ENCODE measurements around the gene SUGCT.

SUGCT gene

DNA sequence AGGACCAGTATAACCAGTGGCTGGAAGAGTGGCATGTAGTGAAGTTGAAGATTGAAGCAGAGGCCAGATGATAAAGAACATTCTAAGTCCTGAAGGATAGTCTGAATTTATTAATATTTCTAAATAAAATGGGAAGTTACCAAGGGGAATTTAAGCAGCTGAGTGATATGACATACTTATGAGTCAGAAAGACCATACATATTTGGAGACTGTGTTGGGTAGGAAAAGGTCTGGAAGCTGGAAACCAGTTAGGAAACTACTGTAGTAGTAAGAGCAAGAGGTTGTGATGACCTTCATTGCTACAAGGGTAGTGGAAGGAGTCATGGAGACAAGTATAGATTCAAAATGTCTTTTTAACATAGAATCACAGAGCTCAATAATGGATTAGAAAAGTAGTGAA lies 752.3 kb downstream of the SUGCT start:
- DNase-seq (ENCODE audit: low read depth in 2 of 2, low spot score in 1 of 2): no peak

DNA sequence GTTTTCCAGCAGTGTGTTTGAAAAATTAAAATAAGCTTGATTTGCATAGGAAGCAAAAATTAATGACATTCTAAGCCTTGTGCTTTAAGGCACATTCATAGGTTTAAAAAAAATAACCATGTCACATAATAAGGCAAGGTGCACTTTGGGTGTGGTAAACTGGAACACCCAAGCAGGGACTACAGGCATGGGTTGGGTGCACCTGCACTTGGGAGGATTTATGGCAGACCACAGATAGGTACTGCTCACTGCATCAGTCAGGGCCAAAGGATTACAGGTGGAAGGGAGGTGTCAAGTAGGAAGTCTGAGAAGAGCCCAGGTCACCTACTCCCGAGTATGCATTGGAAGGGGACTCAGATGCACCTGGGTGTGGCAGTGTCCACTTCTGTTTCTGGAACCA lies 753.7 kb downstream of the SUGCT start:
- DNase-seq (ENCODE audit: low read depth in 2 of 2, low spot score in 1 of 2): no peak

DNA sequence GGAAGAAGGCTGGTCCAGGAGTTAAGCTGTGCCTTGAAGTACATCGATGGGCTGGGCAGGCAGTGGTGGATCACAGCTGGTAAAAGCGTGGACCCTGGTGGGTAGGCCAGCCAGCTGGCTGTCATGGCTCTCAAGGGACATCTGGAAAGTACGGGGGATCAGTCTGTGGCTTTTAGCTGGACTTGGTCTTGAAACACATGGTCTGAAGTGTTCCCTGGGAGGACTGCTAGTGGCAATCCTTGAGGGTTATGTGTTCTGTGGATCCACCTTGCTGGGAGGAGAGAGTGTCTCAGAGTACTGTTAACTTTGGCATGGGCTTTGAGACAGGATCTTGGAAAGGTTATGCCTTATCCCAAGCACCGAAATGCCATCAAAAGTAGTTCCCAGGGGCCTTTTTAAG lies 754.3 kb downstream of the SUGCT start:
- DNase-seq (ENCODE audit: low read depth in 2 of 2, low spot score in 1 of 2): no peak

DNA sequence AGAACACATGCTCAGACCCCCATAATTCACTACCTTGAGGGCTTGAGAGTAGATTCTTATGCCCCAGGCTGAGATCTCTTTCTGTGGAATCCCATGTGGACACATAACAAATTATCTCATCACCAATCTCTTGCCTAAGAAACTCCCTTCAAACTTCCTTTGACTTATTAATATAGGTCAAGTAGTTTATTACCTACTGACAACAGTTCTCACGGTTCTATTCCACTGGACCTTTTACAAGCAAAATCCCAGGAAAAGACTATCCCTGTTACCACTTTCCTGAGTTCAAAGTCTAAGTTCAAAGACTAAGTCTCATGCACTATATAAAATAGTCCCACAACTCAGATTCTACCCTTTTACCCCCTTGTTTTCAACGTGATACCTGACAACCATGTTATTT lies 754.7 kb downstream of the SUGCT start:
- DNase-seq (ENCODE audit: low read depth in 2 of 2, low spot score in 1 of 2): no peak

DNA sequence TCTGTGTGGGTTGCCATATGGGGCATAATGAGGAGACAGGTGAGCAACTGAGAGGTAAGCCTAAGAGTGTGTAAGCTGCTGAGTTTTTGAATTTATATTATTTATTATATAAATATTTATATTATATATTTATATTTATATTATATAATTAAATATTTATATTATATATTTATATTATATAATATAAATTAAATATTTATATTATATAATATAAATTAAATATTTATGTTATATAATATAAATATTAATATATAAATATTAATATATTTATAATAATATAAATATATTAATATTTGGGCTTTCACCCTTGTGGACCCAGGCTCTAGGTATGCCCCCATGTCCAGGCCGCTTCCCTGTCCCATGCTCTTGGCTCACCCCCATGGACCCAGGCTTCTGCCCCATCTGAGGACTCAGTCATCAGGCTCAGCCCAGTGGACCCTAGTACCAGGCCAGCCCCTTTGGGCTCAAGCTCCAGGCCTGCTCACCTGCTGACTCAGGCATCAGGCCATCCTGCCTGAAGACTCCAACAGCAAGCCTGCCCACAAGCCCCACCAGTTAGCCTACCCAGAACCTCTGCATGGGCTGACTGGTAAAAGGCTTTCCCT lies 755.4 kb downstream of the SUGCT start:
- no peak for DNase-seq (ENCODE audit: low read depth in 2 of 2, low spot score in 1 of 2)

DNA sequence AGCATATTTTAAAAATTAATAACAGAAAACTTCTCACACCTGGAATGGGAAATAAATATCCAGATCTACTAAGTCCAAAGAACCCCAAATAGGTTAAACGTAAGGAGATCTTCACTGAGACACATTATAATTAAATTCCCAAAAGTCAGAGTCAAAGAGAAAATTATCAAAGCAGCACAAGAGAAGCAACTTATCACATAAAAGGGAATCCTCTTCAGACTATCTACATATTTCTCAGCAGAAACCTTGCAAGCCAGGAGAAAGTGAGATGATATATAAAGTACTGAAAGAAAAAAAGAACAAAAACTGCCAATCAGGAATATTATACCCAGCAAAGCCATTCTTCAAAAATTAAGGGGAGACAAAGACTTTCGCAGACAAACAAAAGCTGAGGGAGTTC lies 756.4 kb downstream of the SUGCT start:
- DNase-seq (ENCODE audit: low read depth in 2 of 2, low spot score in 1 of 2): no peak

DNA sequence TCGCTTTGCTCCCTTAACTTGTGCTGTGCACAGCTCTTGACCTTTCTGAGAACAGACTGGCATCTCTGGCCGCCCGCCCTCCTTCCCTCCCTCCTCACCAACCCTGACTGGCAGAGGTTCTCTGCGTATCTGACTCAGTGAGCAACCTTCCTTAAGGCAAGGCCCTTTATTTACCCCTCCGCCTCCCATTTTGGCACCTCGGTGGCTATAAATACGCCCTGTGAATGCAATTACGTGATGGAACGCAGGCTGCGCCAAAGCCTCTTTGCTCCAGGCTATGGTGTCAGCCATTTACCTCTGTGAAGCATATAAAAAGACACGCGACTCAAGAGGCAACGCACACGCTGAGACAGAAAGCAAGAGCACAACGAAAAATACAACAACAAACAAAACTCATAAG lies 764.3 kb downstream of the SUGCT start:
- DNase-seq (ENCODE audit: low read depth in 2 of 2, low spot score in 1 of 2): no peak

DNA sequence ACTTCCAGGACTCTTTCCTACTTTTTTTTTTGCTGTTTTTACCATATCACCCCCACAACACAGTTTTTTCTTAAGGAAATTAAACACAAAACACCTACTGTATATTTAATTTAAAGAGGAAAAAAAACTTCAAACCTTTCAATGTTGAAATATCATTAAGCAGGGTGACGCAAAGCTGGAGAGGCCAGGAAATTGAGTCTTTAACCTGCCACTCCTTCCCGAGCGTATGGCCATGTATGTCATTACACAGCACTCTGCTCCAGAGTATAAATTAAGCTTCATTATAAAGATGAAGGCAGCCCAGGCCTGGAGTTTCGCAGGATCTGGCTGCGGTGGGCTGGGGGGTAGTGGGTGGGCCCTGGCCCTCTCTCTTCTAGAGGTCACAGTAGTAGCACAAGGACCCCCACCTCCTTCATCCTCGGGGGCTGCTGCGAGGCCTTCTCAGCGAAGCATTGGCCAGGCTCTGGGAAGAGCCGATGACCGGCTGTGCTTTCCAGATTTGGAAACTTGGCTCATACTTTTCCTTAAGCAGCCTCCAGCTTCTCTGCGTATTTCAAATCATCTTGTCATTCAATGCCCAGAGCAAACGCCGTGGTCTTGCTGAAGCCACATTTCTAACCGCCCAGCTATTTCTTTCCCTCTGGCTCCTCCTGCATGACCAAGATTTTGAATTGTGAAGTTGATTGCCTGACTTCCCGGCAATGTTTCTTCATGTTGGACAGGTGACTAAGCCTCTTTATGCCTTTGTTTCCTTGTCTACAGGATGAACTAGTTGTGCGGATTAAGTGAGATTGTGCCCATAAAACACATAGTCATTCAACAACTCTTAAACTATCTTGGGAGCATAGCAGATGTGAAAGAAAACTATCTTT lies 765.1 kb downstream of the SUGCT start:
- DNase-seq (ENCODE audit: low read depth in 2 of 2, low spot score in 1 of 2): no peak

DNA sequence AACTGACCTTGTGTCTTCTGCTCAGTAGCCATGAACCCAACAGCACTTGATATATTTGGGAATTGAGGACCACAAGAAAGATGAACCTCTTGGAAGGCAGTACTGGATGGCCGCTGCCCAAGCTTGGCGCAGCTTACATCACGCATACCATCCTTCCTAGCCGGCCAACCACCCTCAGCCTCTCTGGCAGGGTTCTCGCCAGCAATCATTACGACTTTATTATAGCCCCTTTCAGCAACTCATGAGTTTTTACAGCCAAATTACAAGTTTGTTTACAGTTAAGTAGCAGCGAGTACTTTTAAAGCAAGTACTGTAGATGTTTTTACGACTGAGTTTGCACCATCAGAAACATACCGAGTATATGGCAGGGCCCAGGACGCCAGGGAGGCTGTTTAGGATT lies 769.1 kb downstream of the SUGCT start:
- DNase-seq (ENCODE audit: low read depth in 2 of 2, low spot score in 1 of 2): no peak

DNA sequence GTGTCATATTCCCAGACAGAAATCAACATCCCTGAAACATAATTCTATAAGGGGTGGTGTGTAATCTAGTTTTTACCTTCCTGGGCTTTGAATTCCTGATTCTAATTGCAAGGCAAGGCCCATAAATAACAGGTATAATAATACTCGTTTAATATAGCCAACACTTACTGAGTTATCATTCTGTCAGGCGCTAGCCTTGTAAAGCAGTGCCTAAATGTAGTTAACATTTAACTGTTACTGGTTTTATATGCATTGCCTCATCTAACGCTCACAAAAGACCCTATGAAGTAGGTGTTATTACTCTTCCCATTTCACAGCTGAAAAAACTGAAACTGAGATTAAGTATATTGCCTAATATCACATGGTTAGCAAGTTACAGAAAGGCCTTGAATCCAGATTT lies 772.5 kb downstream of the SUGCT start:
- DNase-seq (ENCODE audit: low read depth in 2 of 2, low spot score in 1 of 2): no peak

DNA sequence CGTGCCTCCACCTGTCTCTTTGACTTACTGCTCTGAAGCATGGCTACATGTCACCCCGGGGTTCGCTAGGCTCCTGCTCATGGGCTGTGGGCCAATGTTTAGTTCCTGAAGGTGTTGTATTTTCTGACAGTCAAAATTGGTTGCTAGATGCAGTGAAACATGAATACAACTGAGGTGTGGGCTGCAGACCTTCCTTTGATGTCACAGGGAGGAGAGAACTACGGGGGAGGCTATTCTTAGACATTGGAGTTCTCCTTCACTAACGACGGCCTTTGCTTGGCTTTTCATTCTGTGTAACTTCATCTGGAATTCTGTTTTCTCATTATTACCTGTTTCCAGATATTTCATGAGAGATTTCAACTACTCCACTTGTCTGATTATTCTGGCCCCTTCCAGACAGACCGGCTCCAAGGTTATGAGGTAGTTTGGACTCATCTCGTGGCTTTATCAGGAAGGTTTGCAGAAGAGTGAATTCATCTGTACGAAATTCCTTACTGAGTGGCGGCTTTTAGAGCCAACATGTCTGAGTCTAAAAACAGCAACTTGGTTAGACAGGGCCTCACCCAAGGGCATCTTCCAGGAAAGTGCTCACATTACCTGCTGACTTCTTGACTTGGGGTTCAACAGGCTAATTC lies 774.7 kb downstream of the SUGCT start:
- no peak for DNase-seq (ENCODE audit: low read depth in 2 of 2, low spot score in 1 of 2)

Data from stimulated activated CD8-positive, alpha-beta memory T cell treated with anti-CD3 and anti-CD28 coated beads, Interleukin-4, amount 100 ng/mL, for 1 hour (primary cell).